Activated CD8-positive, alpha-beta memory T cell treated with anti-CD3 and anti-CD28 coated beads for 24 hours (primary cell): ENCODE measurements around the gene USP19.
A peak's percentile ranks its signal among the peaks of the same experiment; 100 is the strongest.

Source experiments
- DNase-seq: peaks from one replicate; pipeline ENCODE4 v3.0.0-alpha.2; 2020

USP19 gene, protein sequence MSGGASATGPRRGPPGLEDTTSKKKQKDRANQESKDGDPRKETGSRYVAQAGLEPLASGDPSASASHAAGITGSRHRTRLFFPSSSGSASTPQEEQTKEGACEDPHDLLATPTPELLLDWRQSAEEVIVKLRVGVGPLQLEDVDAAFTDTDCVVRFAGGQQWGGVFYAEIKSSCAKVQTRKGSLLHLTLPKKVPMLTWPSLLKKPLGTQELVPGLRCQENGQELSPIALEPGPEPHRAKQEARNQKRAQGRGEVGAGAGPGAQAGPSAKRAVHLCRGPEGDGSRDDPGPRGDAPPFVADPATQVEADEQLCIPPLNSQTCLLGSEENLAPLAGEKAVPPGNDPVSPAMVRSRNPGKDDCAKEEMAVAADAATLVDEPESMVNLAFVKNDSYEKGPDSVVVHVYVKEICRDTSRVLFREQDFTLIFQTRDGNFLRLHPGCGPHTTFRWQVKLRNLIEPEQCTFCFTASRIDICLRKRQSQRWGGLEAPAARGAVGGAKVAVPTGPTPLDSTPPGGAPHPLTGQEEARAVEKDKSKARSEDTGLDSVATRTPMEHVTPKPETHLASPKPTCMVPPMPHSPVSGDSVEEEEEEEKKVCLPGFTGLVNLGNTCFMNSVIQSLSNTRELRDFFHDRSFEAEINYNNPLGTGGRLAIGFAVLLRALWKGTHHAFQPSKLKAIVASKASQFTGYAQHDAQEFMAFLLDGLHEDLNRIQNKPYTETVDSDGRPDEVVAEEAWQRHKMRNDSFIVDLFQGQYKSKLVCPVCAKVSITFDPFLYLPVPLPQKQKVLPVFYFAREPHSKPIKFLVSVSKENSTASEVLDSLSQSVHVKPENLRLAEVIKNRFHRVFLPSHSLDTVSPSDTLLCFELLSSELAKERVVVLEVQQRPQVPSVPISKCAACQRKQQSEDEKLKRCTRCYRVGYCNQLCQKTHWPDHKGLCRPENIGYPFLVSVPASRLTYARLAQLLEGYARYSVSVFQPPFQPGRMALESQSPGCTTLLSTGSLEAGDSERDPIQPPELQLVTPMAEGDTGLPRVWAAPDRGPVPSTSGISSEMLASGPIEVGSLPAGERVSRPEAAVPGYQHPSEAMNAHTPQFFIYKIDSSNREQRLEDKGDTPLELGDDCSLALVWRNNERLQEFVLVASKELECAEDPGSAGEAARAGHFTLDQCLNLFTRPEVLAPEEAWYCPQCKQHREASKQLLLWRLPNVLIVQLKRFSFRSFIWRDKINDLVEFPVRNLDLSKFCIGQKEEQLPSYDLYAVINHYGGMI (N-terminal part only)

DNA sequence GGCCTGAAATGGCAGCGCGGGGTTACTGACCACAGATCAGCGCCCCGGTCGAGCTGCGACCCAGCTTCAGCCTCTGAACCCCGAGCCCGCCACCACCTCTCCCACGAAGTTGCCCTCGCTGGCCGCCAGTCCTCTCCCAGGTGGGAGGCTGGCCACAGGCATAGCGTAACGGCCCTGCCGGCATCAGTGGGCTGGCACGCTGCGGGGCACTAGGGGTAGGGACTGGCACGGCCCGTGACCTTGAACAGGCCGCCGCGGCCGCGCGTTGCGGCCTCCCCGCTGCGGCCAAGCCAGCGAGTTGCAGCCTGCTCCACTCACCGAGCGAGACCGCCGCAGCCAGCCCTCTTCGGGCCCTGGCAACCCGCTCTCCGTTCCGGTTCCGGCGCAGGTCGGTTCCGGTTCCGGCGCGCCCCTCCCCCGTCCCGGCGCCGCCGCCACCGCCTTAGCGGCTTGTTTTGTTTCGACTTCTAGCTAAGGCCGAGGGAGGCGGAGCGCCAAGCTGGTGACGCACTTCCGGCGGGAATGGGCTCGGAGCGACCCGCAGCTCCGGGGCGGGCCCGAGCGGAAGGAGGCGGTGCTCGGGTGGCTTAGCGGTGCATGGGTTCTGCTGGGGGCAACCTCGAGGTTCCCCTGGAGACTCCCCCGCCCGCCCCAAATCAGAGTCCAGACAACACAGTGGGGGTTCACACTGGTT lies at the start of gene USP19:
TSS of gene USP19 (minus strand) at position 386 of the 694 bp plus-strand sequence. CDS start 1,678 bp downstream, outside the sequence.
- DNase-seq = peak; percentile 96

DNA sequence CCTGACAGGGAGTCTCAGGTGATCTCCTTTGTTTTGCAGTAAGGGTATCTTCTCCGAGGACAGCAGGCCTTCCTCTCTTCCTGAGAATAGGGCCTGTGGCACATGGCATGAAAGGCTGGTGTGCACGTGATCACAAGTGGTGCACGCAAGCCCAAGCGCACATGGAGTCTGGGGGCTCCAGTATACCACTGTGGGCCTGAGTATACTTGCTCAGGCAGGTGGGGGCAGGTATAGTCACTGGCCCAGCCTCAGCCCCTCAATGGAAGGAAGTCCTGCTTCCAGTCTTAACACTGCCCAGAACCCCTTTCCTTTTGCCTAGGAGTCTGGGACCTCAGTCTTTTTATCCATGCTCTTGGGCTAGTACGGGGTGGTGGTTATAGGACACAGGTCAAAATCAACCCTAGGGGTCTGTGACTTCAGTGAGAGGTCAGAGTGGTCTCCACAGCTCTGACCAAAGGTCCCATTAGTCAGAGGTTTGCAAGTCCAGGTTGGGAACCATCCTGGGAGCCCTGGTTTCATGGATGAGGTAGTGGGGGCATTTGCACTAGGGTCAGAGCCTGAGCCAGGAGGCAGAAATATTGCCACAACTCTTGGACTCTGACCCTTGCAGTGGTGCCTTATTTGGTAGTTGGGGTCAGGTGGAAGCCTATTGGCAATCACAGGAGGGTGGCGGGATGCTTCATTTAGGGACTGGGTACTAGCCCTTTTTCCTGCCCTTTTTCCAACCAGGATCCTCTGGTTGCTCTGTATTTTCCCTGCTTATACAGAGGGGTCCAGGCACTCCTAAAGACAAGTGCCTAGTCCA lies 46.3 kb upstream of the USP19 start:
- DNase-seq = no peak

DNA sequence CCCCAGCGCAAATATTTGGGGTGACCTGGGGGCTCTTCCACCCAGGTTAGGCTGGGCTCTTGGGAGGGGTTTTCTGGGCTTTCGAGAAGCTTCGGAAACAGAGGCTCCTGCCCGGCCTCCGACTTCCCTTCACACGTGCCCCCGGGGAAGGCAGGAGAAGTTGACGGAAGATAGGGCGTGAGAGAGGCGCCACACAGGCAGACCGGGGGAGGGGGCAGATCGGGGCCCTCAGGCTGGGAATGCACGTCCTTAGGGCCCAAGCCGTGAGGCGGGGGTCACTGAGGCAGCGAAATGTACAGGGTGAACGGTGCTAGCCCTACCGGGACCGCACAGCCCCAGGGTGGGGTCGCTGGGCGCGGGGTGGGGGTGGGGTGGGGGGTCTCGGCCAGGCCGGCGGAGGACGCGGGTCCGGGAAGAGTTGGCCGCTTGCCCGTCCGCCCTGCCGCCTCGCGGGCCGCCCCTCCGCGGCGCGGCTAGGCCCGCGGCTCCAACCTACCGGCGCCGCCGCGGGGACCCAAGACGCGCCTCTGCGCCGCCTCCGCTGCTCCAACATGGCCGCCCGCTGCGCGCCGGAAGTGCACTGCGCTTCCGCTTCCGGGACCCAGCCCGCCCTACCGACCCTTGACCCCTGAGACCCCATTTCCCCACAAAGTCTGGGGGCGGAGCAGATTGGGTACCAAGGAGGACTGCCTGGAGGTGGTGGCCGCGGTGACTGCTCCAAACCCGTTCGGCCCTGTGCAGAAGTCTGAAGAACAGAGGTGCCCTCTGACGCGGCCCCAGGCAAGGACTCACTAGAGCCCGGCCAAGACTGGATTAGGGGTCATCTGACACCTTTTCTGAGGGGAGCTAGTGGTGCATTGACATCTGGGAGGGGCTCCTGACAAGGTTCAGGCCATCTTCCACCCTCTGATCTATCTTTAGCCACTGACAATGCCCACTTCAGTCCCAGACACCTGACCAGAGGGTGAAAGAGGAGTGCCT lies 45.4 kb upstream of the USP19 start, which contains the start of gene CCDC71:
TSS of gene CCDC71 (minus strand) at position 561 of the 981 bp plus-strand sequence. CDS start 2,123 bp downstream, outside the sequence.
- DNase-seq = peak; percentile 90

DNA sequence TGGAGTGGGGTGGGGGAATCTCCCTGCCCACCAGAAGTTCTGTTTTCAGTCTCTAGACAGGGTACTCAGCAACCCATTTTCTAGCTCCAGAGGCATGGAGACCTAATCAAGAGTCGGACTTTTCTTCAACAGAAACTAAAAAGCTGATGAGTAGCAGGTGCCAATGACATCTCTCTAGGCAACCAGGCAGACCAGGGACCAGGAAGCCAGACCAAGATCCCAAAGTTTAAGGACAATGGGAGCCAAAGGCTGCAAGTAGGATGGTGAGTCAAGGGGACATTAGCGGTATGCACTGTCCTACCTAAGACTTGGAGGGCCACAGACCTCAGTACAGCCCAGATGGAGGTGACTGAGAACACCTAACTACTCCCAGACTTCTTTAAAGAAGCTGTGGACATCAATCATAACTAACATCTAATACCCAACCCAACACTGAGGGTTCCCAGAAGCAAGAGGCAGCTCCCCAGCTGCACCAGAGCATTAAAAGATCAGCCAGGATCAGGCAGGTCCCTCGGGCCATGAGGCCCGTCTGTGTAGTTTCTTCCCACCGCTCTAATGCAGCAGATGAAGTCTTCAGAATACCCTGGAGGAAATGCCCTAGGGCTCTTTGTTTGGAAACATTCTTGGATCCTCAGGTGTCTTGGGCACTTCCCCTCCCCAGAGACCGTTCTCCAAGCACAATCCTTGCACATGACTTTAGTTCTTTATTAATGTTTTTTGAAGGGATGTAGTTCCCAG lies 44.5 kb upstream of the USP19 start:
- peak; percentile 67 for DNase-seq

DNA sequence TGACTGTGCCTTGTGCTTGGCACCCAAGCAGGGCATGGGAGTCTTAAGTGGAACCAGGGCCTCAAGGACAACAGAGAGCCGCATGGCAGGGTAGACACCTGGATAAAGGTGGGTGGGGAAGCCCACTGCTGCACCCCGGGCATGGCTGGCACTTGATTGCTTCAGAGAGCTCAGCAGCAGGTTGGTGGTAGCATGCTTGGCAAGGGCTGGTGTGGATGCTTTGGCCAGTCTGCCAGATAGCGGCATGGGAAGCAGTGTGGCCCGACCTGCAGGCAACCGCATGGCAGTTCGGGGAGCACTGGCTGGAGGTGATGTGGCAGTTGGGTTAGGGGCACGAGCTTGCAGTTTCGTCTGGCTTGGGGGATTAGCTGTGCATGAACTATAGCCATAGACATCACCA lies 43.0 kb upstream of the USP19 start:
- DNase-seq = no peak

DNA sequence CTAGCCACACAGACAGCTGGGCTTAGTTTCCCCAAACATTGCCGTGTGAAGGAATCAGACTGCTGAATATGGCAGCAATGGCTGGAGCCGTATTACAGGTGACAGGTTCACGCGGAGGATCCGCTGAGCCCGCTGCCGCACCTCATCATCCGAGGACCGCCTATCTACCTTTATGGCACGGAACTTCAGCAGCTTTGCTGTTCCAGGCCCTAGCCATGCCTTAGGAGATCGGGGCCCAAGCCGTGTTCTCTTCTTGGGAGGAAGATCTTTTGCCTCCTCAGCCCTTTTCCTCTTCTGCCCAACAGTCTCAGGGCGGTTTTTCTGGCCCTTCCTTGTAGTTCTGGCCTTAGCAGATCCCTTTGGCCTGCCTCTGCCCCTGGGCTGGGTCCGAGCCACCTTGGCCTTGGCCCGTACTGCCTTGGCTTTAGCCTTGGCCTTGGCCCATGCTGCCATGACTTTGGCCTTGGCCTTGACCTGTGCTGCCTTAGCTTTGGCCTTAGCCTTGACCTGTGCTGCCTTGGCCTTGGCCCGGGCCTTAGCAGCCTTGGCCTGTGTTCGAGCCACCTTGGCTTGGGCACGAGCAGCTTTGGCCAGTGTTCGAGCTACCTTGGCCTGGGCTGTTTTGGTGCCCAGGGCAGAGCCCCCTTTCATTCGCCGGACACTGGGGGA lies 42.3 kb upstream of the USP19 start:
- DNase-seq = no peak

DNA sequence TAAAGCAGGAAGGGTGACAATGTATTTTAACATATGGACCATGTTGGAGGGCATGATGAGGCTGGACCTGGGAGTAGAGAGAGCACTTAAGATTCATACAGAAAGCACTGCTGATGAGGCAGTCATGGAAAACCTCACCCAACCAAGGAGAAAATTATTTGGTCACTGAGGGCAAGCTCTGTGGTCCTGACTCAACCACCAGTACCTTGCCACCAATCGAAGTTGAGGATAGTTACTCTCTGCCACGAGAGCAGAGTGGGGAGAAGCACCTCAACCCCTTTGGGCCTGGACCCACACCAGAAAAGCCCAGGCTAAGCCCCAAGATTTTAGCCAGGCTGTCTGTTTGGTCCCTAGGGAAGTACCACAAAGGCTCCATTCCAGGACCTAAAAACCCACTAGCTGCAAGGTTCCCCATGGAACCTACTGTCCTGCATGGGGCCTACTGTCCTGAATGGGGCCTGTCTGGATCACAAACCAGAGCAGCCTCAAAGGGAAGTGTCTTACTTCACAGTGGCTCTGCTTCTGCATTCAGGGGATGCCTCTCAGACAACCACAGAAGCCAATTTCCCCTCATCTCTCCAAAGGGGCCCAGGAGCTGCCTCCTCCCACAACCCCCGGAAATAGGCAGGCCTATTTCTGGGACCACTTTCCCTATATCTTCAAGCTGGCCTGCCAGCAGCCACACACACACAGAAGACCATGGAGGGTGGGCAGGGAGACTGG lies 41.3 kb upstream of the USP19 start:
- no peak for DNase-seq

DNA sequence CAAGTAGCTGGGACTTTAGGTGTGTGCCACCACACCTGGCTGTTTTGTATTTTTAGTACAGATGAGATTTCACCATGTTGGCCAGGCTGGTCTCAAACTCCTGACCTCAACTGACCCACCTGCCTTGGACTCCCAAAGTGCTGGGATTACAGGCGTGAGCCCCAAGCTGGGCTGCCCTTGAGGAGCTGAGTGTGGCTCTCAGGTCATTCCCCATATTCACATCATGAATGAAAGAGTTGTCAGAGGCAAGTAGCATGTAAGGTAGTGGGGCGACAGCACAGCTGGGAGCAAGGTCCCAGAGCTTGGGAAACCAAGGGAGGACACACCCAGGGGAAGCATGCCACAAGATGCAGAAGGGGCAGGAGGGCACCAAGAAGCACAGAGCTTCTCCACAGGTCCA lies 40.6 kb upstream of the USP19 start:
- no peak for DNase-seq

DNA sequence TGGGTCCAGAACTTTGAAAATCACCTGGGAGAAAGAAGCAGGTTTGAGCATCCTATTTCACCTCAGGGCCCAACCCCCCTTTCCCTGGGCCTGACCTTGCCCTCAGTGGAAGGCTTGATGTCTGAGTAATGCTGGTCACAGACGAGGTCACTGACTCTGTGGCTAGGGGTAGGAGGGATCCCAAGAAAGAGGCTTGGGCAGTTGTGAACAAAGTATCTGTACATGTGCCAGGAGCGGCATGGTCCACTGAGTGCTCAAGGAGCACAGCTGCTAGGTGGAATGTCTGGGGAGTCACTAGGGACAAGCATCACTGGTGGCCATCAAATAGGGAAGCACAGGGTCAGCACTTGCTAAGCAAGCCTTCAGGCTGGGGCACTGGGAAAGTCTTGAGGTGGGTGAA lies 38.2 kb upstream of the USP19 start:
- no peak for DNase-seq

DNA sequence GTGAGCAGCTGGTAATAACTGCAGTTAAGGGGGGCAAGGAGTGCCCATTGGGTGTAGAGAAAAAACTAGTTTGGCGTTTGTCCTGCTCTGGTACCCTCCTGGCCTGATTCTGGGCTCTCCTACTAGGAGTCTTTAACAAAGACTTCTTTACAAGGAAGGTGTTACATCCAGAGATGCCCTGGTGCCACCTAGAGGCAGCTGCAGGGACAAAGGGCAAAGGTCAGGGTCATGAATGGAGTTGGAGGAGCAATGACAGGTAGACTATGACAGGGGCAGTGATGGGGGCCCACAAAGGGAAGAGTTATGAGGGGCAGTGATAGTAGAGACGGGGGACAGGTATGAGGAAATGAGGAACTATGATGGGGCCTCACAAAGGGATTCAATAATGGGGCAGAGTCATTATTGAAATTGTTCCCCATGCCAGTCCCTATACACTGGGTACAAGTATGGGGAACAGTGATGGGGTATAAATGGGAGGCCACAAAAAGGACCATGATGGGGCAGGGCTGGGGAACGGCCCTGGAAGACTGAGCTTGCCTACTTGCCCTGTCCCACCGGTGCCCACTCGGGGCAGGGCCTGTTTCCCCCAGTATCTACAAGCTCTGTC lies 37.6 kb upstream of the USP19 start:
- DNase-seq = no peak

DNA sequence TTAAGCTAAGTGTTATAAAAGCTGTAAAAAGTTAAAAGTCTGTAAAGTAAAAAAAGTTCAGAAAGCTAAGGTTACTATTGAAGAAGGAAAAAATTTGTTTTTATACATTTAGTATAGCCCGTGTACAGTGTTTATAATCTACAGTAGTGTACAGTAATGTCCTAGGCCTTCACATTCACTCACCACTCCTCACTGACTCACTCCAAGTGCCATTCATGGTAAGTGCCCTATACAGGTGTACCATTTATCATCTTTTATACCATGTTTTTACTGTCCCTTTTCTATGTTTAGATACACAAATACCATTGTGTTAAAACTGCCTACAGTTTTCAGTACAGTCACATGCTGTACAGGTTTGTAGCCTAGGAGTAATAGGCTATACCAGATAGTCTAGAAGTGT lies 36.7 kb upstream of the USP19 start:
- no peak for DNase-seq

DNA sequence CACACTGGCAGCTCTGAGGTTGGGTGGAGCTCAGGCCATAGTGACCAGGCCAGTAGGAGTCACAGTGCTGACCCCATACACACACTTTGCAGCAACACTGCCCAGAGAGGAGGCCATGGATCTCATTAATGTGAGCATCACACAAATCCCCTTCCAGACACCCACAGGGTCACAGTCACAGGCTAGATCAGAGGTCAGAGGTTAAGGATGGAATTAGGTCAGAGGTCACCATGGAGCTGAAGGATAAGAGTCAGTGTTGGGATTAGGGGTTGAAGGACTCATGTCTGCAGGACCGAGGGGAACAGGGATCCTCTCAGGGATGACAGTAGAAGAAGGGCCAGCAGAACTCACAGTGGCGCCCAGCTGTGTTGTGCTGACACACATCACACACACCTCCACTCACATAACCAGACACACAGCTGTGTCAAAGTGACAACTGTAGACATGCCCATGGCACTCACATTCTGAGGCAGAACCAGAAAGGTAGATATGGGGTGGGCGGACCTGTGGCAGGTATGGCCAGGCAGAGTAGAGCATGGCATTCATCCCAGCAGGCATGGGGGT lies 32.8 kb upstream of the USP19 start:
- no peak for DNase-seq

DNA sequence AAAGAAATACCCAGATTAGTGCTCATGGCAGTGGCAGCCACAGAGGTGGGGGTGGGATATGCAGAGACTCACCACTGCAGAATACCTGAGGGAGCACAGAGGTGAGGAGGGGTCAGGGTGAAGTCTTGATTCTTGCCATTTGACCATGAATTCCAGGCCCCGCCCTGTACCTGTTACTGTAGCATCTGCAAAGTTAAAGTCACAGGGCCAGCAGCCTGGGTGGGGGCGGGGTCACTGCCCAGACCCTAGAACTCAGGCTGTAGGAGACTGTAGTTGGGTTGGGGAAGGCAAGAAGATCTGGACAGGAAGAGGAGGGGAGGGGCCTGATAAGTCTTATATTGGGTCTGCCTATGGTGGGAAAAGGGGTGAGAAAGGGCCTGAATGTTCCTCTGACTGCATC lies 31.0 kb upstream of the USP19 start:
- no peak for DNase-seq

DNA sequence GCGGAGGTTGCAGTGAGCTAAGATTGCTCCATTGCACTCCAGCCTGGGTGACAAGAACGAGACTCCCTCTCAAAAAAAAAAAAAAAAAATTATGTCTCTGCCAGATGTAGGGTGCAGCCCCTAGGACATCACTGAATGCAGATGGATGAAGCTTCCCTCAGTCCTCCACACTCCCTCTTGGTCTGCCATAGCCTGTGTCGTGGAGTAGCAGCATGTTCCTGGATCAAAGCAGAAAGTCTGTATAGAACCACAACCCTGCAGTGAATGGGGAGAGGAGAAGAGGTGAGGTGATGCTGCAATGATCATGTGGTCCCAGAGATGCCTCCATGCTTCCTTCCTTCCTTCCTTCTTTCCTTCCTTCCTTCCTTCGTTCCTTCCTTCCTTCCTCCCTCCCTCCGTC lies 27.5 kb upstream of the USP19 start:
- no peak for DNase-seq

DNA sequence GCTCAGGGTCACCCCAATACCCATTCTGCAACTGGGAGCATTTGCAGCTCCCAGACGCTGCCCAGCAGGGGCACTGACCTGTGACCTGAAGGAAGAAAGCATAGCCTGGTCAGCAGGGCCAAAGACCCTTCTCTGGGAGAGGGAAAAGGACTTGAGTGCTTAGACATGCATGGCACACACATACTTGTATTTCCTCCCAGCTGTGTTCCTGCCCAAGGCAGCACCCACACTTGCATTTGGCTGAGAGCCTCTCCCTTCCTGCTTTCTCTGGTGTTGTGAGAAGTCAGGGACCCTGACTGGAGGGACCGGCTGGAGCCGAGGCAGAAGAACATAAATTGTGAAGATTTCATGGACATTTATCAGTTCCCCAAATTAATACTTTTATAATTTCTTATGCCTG lies 19.5 kb upstream of the USP19 start:
- DNase-seq = no peak

DNA sequence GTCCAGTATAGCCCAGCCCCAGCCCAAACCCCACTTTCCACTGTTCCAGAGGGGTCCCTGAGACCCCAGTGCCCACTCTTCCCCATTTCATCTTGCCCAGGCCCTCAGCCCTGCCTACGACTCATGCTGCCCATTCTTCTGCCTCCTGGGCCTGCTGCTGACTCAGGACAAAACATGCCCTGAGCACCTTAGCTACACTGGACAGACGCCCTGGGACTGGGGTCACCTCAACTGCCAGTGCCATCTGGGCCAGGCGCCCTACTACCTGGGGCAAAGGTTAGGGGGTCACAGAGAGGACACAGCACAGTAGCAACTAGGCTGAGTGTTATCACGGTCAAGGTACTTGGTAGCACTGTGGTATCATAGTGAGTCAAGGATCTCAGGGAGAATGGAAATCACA lies 14.9 kb upstream of the USP19 start:
- DNase-seq = no peak

DNA sequence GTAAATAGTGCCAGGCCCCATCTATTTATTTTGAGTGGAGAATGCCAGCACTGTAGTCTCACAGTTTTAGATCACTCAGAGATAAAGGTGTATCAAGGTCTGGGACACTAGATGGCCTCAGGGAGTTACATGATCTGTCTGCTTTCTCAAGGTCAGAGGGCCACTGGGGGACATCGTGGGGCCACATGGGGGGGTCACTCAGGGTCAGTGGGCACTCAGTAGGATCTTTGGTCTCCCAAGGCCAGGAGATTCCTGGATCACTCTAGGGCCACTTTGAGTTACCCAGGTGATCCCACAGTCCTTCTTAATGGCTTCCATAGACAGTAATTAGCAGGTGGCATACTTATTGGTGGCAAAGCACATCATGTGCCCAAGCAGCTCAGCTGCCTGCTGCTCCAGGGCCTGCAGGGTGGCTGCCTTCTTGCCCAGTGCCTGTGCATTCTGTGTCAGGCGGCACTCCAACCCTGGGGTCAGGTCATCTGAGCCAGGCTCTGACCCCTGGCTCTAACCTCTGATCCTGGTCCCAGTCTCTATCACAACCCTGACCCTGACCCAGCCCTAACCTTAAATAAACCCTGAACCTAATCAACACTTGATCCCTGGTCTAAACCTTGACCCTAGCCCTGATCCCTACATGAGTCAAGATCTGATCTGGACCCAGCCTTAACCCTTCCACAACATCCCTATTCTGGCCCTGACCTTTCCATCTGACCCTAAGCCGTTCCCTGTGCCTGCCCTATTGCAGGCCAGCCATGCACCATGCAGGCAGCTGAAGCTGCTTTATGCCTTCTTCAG lies 14.0 kb upstream of the USP19 start:
- no peak for DNase-seq
